K562 (cell line): ENCODE data around the gene KCNMB2. TPM values are rescaled to one million over a fixed set of nuclear protein-coding genes. Genes with fewer than 3 reads are reported as not detected.

ENCODE experiments used
- ATAC-seq: fragments of 200-7000 bp; cut with Tn5 transposase; 3 replicates; pipeline ENCODE4 v1.9.1; 2020; ENCODE audit warnings: moderate library complexity
- BruUV-seq: library from RNA; stranded (reverse); fragments of 400-500 nt; replicated peaks from 2 replicates; lab custom pipeline; 2021; lab: Mats Ljungman, UMichigan
- CTCF ChIA-PET: fragments of 300-600 bp; formaldehyde crosslinking; extraction: SDS; loops from one replicate; lab custom pipeline; 2021; ENCODE audit warnings: low intra/inter-chr PET ratio; lab: Yijun Ruan, JAX
- POLR2A ChIA-PET: fragments of 300-600, 350-650 bp; sonication (Branson Sonifier 250); formaldehyde crosslinking; extraction: SDS; loops from one replicate; lab custom pipeline; 2021; ENCODE audit warnings: antibody characterized with exemption, inconsistent platforms; lab: Yijun Ruan, JAX
- DNase-seq, 4 experiments: peaks; one replicate each; pipeline versions ENCODE4 v3.0.0 to v3.0.0-alpha.2; 2011 to 2018; ENCODE audit warnings: low spot score in 3 of 4, mixed read lengths in 3 of 4; ENCODE audit errors: extremely low read depth in 1 of 4
- FAIRE-seq: peaks from 2 replicates; lab custom pipeline; 2011; peaks lifted over from hg19 to GRCh38; lab: Jason Lieb, UNC
- H2AFZ ChIP-seq: 2 replicates; pipeline ENCODE4 v1.6.0; 2011; ENCODE audit warnings: low read depth, low read length, control low read depth, inconsistent platforms
- H3K27ac ChIP-seq: fragments of 200-600 bp; 3 replicates; pipeline ENCODE4 v1.8.0; 2011; ENCODE audit warnings: low read depth, mild to moderate bottlenecking, control low read depth, inconsistent platforms, low read length, moderate library complexity, mixed read lengths; ENCODE audit errors: extremely low read depth
- H3K27me3 ChIP-seq, 2 experiments: fragments of 300-600 bp in 1 of 2; 2 replicates in 1 of 2; 3 replicates in 1 of 2; pipeline versions ENCODE4 v1.6.0 to v1.8.0; 2011; ENCODE audit warnings: inconsistent platforms in 2 of 2, low read length in 2 of 2, mild to moderate bottlenecking in 1 of 2, mixed read lengths in 1 of 2, moderate library complexity in 1 of 2; ENCODE audit not compliant: control insufficient read depth in 2 of 2, insufficient read depth in 2 of 2
- H3K36me3 ChIP-seq: fragments of 300-600 bp; 3 replicates; pipeline ENCODE4 v1.8.0; 2011; ENCODE audit warnings: mild to moderate bottlenecking, low read length, inconsistent platforms; ENCODE audit not compliant: control insufficient read depth, insufficient read depth
- H3K4me1 ChIP-seq, 2 experiments: fragments of 200-600 bp in 1 of 2; replicated peaks in 1 of 2; 2 replicates in 1 of 2; 3 replicates in 1 of 2; pipeline versions ENCODE4 v1.5.1 to v1.8.0; 2011; ENCODE audit warnings: inconsistent platforms in 2 of 2, low read length in 2 of 2, mild to moderate bottlenecking in 1 of 2, mixed read lengths in 1 of 2, moderate library complexity in 1 of 2; ENCODE audit not compliant: control insufficient read depth in 2 of 2, insufficient read depth in 2 of 2
- H3K4me2 ChIP-seq: 2 replicates; pipeline ENCODE4 v1.6.1; 2011; ENCODE audit warnings: low read length, control low read depth, inconsistent platforms, mixed read lengths; ENCODE audit not compliant: insufficient read depth
- H3K4me3 ChIP-seq: fragments of 200-600 bp; sonication (generic), shearing (Covaris generic); 2 replicates; pipeline ENCODE4 v1.5.1; 2016; ENCODE audit warnings: control low read depth, inconsistent platforms
- H3K79me2 ChIP-seq: fragments of 200-600 bp; 3 replicates; pipeline ENCODE4 v1.8.0; 2011; ENCODE audit warnings: low read length, inconsistent platforms; ENCODE audit not compliant: control insufficient read depth, insufficient read depth
- H3K9ac ChIP-seq, 2 experiments: 2 replicates each; pipeline versions ENCODE4 v1.6.0 to v1.6.1; 2011; ENCODE audit warnings: low read depth in 2 of 2, low read length in 2 of 2, control low read depth in 1 of 2, inconsistent platforms in 1 of 2, mild to moderate bottlenecking in 1 of 2, mixed read lengths in 1 of 2; ENCODE audit not compliant: insufficient read depth in 1 of 2
- H3K9me1 ChIP-seq: one replicate; pipeline ENCODE4 v1.6.0; 2011; ENCODE audit warnings: inconsistent platforms, mild to moderate bottlenecking, low read length, moderate library complexity; ENCODE audit not compliant: control insufficient read depth, insufficient read depth
- H3K9me3 ChIP-seq: replicated peaks from 2 replicates; pipeline ENCODE4 v1.5.1; 2011; ENCODE audit warnings: low read depth, low read length, inconsistent platforms; ENCODE audit not compliant: control insufficient read depth, insufficient read depth
- H4K20me1 ChIP-seq: replicated peaks from 2 replicates; pipeline ENCODE4 v1.6.1; 2011; ENCODE audit warnings: low read length, inconsistent platforms, mixed read lengths; ENCODE audit not compliant: control insufficient read depth, insufficient read depth
- CBX1 ChIP-seq: sonication (generic); IDR thresholded peaks from 2 replicates; pipeline ENCODE4 v1.6.1; 2016; ENCODE audit warnings: antibody characterized with exemption, low read depth, mild to moderate bottlenecking
- ERF ChIP-seq: fragments of 450-650 bp; formaldehyde crosslinking; IDR thresholded peaks from 2 replicates; pipeline ENCODE4 v1.4.0; 2020; ENCODE audit warnings: mild to moderate bottlenecking, mixed read lengths
- JUNB ChIP-seq: fragments of 450-650 bp; formaldehyde crosslinking; conservative IDR thresholded peaks from 2 replicates; pipeline ENCODE4 v1.4.0; 2020; ENCODE audit warnings: mild to moderate bottlenecking
- MCM3 ChIP-seq: fragments of 450-650 bp; IDR thresholded peaks from 2 replicates; pipeline ENCODE4 v1.6.1; 2016
- MLLT1 ChIP-seq, 2 experiments: fragments of 450-650 bp; IDR thresholded peaks; 2 replicates each; pipeline ENCODE4 v1.6.1; 2016
- PCBP1 ChIP-seq: fragments of 200-400 bp; formaldehyde crosslinking; IDR thresholded peaks from 2 replicates; pipeline ENCODE4 v1.6.1; 2018; ENCODE audit warnings: mild to moderate bottlenecking, low read depth, low read length; ENCODE audit not compliant: poor library complexity, severe bottlenecking
- PCBP2 ChIP-seq: fragments of 200-400 bp; formaldehyde crosslinking; IDR thresholded peaks from 2 replicates; pipeline ENCODE4 v1.6.1; 2018; ENCODE audit warnings: low read length, low read depth, mild to moderate bottlenecking, moderate library complexity; ENCODE audit not compliant: poor library complexity, severe bottlenecking
- PHF20 ChIP-seq: fragments of 450-650 bp; IDR thresholded peaks from 2 replicates; pipeline ENCODE4 v1.6.1; 2018; ENCODE audit not compliant: partially characterized antibody
- STAT5B ChIP-seq: fragments of 250-450 bp; sonication (Bioruptor Pico); IDR thresholded peaks from 2 replicates; pipeline ENCODE4 v1.8.0; 2021; ENCODE audit warnings: mild to moderate bottlenecking, inconsistent platforms
- U2AF1 ChIP-seq: fragments of 200-400 bp; formaldehyde crosslinking; optimal IDR thresholded peaks from 2 replicates; pipeline ENCODE3; 2017; ENCODE audit warnings: mild to moderate bottlenecking, low read depth, low read length, moderate library complexity
- ZBTB2 ChIP-seq: fragments of 450-650 bp; IDR thresholded peaks from 2 replicates; pipeline ENCODE4 v1.6.1; 2016; ENCODE audit warnings: antibody characterized with exemption
- ZBTB34 ChIP-seq: fragments of 250-450 bp; sonication (Bioruptor Pico); IDR thresholded peaks from 2 replicates; pipeline ENCODE4 v1.8.0; 2021; ENCODE audit warnings: mild to moderate bottlenecking, moderate library complexity
- ZMIZ1 ChIP-seq, 2 experiments: fragments of 150-350 bp in 1 of 2; IDR thresholded peaks; 2 replicates each; pipeline ENCODE4 v1.6.1; 2012 to 2016; ENCODE audit warnings: low read depth in 2 of 2, low read length in 2 of 2, mild to moderate bottlenecking in 1 of 2, moderate library complexity in 1 of 2
- ZNF12 ChIP-seq: sonication (generic); formaldehyde crosslinking; IDR thresholded peaks from 2 replicates; pipeline ENCODE4 v1.4.0; 2020; ENCODE audit warnings: mild to moderate bottlenecking, missing genetic modification reagents
- ZNF699 ChIP-seq: fragments of 250-450 bp; sonication (Bioruptor Pico); IDR thresholded peaks from 2 replicates; pipeline ENCODE4 v1.8.0; 2021; ENCODE audit warnings: mild to moderate bottlenecking, moderate library complexity; ENCODE audit not compliant: insufficient replicate concordance
- WGBS: fragments of 100-300 bp; shearing (Covaris generic); methylation state at CpG from one replicate; pipeline ENCODE4 v1.1.6; 2016; ENCODE audit warnings: low coverage, mixed read lengths; ENCODE audit not compliant: insufficient coverage; ENCODE audit errors: missing lambda C conversion rate; 5-methylcytosine and 5-hydroxymethylcytosine counted together
- in situ Hi-C: fragments of 300-500 bp; cut with MboI; formaldehyde crosslinking; loops from 4 replicates; pipeline ENCODE4 v1.15.0; 2018; ENCODE audit warnings: inconsistent platforms, mixed read lengths
- intact Hi-C: fragments of 100-400 bp; cut with micrococcal nuclease; formaldehyde crosslinking; loops from 2 replicates; pipeline ENCODE4 v1.14.2; 2022
- polyA plus RNA-seq, 8 experiments: library from polyadenylated mRNA; depleted of rRNA in 4 of 8; stranded (reverse) in 5 of 8; unstranded in 3 of 8; fragments of >200 nt; fragmentation: Nextera tagmentation in 2 of 8; fragmentation: Illumina TruSeq in 1 of 8; extraction: Ambion mirVana in 2 of 8; extraction: Trizol in 1 of 8; gene quantifications; 2 replicates each; pipeline versions ENCODE4 v1.2.1 to v1.2.3, GENCODE V29; 2011 to 2014; ENCODE audit warnings: inconsistent platforms in 1 of 8, missing spikeins in 1 of 8
- total RNA-seq, 7 experiments: library from RNA; depleted of rRNA in 6 of 7; stranded (reverse); fragments of >200 nt in 6 of 7; fragmentation: Illumina TruSeq in 2 of 7; extraction: Trizol in 2 of 7; gene quantifications; 2 replicates each; pipeline versions ENCODE4 v1.2.1 to v1.2.3, GENCODE V29; 2011 to 2021; ENCODE audit warnings: low replicate concordance in 1 of 7

Gene KCNMB2
- total and polyA plus RNA-seq, 9 of the 15 experiments (the other 6 are each of a cell fraction or from before 2014, with no cell fraction given), result 0.04 to 0.15 TPM; not detected in 7

- Histone ChIP-seq H3K9me3 (no peaks in the 10 kb centered on the region), H4K20me1 (no peaks in the 10 kb centered on the region), H3K36me3 (no peaks in the 10 kb centered on the region), H3K79me2 (no peaks in the 10 kb centered on the region), H3K27me3 (no peaks in the 10 kb centered on the region), H3K9me1 (no peaks in the 10 kb centered on the region), H3K9ac (no peak overlapping the region), H3K4me1 (no peaks in the 10 kb centered on the region), H3K4me2 (no peak overlapping the region), H3K27ac (no peak overlapping the region), H2AFZ (no peak overlapping the region), H3K4me3 (no peak overlapping the region)
- CTCF ChIA-PET, result no interaction called here
- ATAC-seq (no peak), FAIRE-seq (no peak), DNase-seq (no peak)
- 0% methylated on average over 2 of the region's 2 CpGs for WGBS
- BruUV-seq, result no TSS peak
- POLR2A ChIA-PET, result no interaction called here
- TF ChIP-seq ZBTB2 (no peak), PCBP2 (no peak), MLLT1 (IDR thresholded peaks at IDR 0.05) (no peak), CBX1 (no peak), ZNF699 (CRISPR knock-in tag) (no peak), STAT5B (CRISPR knock-in tag) (no peak), JUNB (CRISPR knock-in tag) (no peak), MCM3 (no peak), ZMIZ1 (IDR thresholded peaks at IDR 0.05; ENCODE audit: low read depth in 2 of 2, low read length in 2 of 2) (no peak), U2AF1 (no peak), ZBTB34 (no peak), ZNF12 (CRISPR knock-in tag) (no peak), ERF (no peak), PCBP1 (no peak), PHF20 (no peak)
- in situ Hi-C loops, result no loop called here
- intact Hi-C loops, result no loop called here
These were observed 132.9 kb downstream of the KCNMB2 start for GRCh38 chr3:178669022-178669601.
